ENCODE measurements around the gene CXCL3.
"Not testable (repeated sequence)": the region's sequence is repeated elsewhere in the genome, so short reads cannot be mapped to it uniquely, and the experiment has no call there.

Gene CXCL3

GRCh38 chr4:74038425-74039314, at the start of gene CXCL3:
Gene CXCL3, minus strand, starts transcription at chr4:74038689. Its CDS starts 78 bp downstream, at chr4:74038611.
- peak; percentile 28 for DNase-seq

- DNase-seq, result no peak
Measured at GRCh38 chr4:74087481-74087880, 49.0 kb upstream of the CXCL3 start.

GRCh38 chr4:74085669-74086068, 47.2 kb upstream of the CXCL3 start:
- no peak for DNase-seq

DNA sequence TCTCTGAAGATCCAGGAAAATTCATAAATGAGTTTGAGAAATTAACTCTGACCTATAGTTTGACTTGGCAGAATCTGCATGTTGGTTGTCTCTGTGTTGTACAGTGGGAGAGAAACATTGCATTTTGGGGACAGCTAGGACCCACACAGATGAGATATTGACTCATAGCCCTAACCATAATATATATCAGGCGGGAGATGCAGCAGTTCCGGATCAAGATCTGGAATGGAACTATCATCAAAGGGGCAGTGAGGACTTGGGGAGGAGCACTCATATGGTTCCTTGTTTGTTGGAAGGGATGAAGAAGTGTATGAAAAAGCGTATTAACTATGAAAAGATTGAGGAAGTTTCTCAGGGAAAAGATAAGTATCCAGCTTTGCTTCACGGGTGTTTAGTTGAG, 46.5 kb upstream of the CXCL3 start:
- no peak for DNase-seq

DNA sequence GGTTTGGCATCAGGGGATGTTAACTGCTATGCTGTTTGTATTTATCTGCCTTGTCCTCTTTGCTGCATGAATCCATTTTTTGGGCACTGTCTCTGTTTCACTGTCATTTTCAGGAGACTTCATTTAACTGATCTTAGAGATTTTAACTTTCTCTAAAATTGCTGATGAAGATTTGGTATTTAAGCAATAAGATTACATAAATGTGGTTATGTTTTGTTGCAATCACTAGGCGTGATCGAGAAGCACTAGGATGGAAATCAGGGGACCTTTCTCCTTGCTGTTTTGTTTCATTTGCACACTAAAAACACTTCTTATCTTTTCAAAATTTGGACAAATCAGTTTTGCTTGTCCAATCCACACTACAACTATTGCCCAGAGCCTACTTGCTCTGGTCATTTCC, 45.1 kb upstream of the CXCL3 start:
- no peak for DNase-seq

- no peak for DNase-seq
Measured at GRCh38 chr4:74081035-74081434, 42.5 kb upstream of the CXCL3 start.

- DNase-seq, result not testable (repeated sequence)
Measured at GRCh38 chr4:74080351-74080750, 41.9 kb upstream of the CXCL3 start.

GRCh38 chr4:74079024-74079423, 40.5 kb upstream of the CXCL3 start:
- not testable (repeated sequence) for DNase-seq

DNA sequence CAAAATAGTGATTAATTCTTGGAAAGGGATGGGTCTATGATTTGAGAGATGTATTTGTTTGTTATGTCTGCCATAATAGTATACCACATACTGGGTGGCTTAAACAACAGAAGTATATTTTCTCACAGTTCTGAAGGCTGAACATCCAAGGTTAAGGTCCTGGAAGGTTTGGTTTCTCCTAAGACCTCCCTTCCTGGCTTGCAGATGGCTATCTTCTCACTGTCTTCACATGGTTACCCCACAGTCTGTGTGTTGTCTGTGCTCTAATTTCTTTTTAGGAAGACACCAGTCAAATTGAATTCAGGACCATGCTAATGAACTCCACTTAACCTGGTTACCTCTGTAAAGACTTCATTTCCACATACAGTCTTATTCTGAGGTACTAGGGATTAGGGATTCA, 34.9 kb upstream of the CXCL3 start:
- no peak for DNase-seq

DNA sequence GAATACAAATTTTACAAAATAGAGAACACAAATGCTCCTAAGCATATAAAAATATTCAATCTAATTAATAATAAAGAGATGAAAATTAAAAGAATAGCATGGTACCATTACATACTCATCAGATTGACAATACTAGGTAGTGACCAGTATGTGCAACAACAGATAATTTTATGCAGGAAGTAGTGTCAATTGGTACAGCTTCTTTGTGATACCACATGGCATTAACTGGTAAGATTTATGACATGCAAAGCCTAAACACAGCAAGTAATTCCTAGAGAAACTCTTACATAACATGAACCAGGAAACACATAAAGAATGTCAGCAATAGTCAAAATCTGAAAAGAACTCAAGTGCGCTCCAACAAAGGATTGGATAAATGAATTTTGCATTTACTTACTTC, 34.2 kb upstream of the CXCL3 start:
- DNase-seq, result no peak

DNA sequence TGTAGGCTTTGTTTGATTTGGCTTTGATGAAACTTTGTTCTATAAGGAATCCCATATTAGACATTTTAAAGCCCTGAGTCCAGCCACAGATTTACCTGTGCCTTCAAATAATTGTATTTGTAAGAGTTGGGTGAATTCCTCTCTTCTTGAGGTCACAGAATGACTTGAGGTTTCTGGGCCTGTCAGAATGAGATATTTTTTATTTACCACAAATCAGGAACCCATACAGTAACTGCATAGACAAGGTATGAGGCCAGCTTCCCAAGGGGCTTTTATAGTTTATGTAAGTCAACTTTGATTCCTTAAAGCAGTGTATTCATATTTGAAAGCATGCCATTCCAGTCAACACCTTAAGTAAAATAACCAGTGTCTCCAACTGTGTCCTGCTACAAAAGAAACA, 29.1 kb upstream of the CXCL3 start:
- no peak for DNase-seq

- no peak for DNase-seq
Measured at GRCh38 chr4:74066232-74066631, 27.7 kb upstream of the CXCL3 start.

- DNase-seq, result no peak
Measured at GRCh38 chr4:74065115-74065642, 26.7 kb upstream of the CXCL3 start.

DNA sequence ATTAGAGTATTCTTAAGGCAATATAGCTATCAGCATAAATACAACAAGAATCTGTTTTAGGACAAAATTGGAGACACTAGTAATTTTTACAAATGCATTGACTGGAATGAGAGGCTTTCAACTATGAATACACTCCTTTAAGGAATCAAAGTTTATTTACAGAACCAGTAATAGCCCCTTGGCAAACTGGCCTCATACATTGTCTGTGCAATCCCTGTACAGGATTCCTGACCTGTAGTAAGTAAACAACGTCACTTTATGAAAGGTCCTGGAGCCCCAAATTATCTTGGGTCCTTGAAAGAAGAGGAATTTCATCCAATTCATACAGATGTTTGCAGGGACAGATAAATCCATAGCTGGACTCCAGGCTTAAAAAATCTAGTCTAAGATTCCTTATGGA, 25.4 kb upstream of the CXCL3 start:
- DNase-seq, result no peak

- DNase-seq, result no peak
Measured at GRCh38 chr4:74062953-74063352, 24.5 kb upstream of the CXCL3 start.

- DNase-seq, result no peak
Measured at GRCh38 chr4:74061430-74061829, 22.9 kb upstream of the CXCL3 start.

- no peak for DNase-seq
Measured at GRCh38 chr4:74059161-74059829, 20.8 kb upstream of the CXCL3 start.

DNA sequence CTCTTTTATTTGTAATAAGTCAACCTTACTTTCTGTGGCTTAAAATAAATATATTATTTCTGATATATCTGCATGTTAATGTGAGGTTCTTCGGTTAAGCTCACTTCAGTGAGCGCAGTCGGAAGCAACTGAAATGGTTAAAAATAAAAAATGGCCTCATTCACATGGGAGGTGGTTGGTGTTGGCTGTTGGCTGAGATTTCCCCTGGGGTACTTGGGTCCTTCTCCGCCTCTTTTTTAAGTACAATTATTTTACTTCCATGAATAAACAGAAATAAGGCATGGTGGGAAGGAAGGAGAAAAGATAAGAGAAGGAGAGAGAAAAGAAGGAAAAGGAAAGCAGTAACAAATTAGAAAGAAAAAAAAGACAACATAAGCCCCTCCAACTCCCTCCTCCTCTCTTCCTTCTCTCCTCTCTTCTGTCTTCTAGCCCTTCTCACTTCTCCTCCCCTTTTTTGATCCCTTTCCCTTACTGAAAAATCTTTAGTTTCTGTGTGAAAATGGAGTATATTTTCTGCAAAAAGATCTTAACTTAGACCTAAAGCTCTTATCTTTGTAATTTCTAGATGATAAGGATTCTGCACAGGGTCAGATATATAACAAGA, 19.7 kb upstream of the CXCL3 start:
- DNase-seq, result no peak

- no peak for DNase-seq
Measured at GRCh38 chr4:74057588-74057987, 19.1 kb upstream of the CXCL3 start.

DNA sequence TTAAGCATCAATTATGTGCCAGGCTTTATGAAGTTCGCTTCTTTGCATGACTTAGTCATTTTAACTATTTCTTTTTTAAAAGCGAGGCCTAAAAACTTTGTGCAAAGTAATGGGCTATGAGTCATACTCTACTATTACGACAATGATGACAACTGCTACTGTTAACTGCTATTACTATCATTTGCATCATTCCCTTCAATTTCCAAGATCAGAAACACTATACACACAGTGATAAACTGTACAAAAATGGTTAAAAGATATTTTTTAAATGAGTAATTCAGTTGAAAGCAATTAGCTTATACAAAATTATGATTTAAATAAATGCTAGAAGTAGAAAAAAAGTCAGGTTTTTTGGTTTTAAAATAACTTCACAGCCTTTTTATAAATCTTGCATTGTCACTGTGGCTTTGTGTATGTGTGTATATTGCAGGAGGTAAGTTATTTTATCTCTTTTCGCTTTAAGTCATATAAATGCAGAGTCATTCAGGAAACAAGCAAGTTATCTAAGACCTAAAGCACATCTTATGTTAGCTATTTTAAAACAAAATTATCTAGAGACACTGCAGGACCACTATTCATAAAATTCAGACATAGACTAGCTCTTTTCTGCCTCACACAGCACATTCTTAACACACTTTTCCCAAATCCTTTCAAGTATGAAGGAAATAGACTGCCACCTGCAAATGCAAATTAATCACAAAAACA, 18.5 kb upstream of the CXCL3 start:
- no peak for DNase-seq

DNA sequence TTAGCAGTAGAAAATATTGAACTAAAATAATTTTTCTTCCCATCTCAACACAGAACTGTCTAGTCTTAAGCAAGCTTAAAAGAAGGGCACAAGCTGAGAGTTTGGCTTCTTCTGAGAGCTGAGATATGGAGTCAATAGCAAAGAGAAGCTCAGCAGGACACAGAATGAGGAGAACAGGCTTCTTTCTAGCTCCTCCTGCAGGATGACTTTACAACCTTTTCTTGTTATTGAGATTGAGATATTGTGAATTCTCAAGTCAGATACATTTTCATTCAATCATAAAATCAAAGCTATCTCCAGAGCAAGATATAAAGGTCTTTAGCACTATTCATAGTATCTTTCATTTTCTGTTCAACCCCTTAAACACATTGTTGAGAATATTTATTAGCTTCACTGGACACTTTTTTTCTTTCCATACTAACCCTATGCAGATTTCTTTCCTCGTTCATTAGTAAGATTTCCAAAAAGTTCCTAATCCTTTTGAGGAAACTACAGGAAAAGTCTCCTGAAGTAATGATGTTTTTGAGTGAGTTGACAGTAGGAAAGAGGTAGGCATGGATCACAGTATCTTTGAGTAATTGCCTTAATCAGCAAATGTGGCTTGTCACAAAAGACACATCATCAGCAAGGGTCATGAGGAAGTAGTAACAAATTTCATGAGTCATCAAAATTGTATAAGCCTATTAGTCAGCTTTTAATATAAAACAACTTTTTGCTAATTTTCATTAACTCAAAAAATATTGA, 17.8 kb upstream of the CXCL3 start:
- no peak for DNase-seq

- DNase-seq, result no peak
Measured at GRCh38 chr4:74055498-74055897, 17.0 kb upstream of the CXCL3 start.

Data from stimulated activated CD8-positive, alpha-beta memory T cell treated with anti-CD3 and anti-CD28 coated beads, Interleukin-4, amount 100 ng/mL, for 48 hours (primary cell).